Esophagus muscularis mucosa (tissue), 4 donors: ENCODE data around the gene SUN1.

Experiments
- CTCF ChIP-seq, 3 experiments: fragments of 200-600 bp in 2 of 3; fragments of 450-650 bp in 1 of 3; sonication (generic) in 2 of 3; IDR thresholded peaks; one replicate each; pipeline ENCODE4 v1.5.1; 2017 to 2019; ENCODE audit warnings: antibody characterized with exemption in 3 of 3, mild to moderate bottlenecking in 2 of 3, moderate library complexity in 1 of 3
- EP300 ChIP-seq: sonication (generic); formaldehyde crosslinking; IDR thresholded peaks from one replicate; pipeline ENCODE4 v1.6.1; 2017; ENCODE audit warnings: antibody characterized with exemption
- POLR2A ChIP-seq: fragments of 450-650 bp; IDR thresholded peaks from one replicate; pipeline ENCODE4 v1.6.1; 2017; ENCODE audit warnings: antibody characterized with exemption, moderate library complexity, mild to moderate bottlenecking, low read depth
- POLR2AphosphoS5 ChIP-seq, 2 donors: sonication (generic); formaldehyde crosslinking; IDR thresholded peaks; one replicate each; pipeline ENCODE4 v1.6.1; 2017; ENCODE audit warnings: antibody characterized with exemption in 2 of 2

GRCh38 chr7:918441-919113 is 86.3 kb downstream of the SUN1 start:
- TF ChIP-seq POLR2A (no peak), POLR2AphosphoS5 (IDR thresholded peaks at IDR 0.05) (no peak), CTCF (IDR thresholded peaks at IDR 0.05) (no peak), EP300 (no peak)
